HG02763 (cell line): ENCODE data around the gene EID2B.

ENCODE experiments used
- ATAC-seq: cut with Tn5 transposase; IDR thresholded peaks from one replicate; pipeline ENCODE4 v1.9.1; 2021; ENCODE audit warnings: mild to moderate bottlenecking, moderate library complexity; ENCODE audit not compliant: unreplicated experiment

The EID2B gene, protein sequence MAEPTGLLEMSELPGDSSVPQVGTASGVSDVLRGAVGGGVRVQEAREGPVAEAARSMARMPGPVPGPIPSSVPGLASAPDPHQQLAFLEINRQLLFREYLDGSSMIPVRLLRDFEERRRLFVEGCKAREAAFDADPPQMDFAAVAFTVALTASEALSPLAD

GRCh38 chr19:39532233-39533002, at the start of gene EID2B:
TSS of gene EID2B (minus strand) at chr19:39532852. CDS start at chr19:39532802, 50 bp downstream.
- peak; percentile 90 for ATAC-seq

DNA sequence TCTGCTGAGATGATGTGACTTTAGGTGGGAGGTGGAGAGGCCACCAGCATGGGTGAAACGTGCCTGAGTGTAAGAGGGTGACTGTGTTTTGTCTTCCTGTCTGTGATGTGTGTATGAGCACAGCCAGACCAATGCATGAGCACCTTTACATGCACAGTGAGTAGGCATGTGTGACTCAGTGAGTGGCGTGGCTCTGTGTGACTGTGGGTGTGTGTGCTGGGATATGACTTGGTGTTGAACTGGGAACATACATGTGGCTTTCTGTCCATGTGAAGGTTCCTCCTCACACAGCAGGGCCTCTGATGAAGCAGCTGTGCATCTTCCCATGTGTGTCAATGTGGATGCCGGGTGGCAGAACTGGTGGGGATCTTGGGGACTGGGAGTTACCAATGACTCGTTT, 49.8 kb upstream of the EID2B start:
- no peak for ATAC-seq

- no peak for ATAC-seq
Observed at GRCh38 chr19:39568604-39569003, 36.0 kb upstream of the EID2B start.

GRCh38 chr19:39566064-39566463, 33.4 kb upstream of the EID2B start:
- ATAC-seq = no peak

- ATAC-seq = no peak
Observed at GRCh38 chr19:39563408-39563807, 30.8 kb upstream of the EID2B start.

GRCh38 chr19:39558624-39559117, 26.0 kb upstream of the EID2B start:
- no peak for ATAC-seq

- no peak for ATAC-seq
Observed at GRCh38 chr19:39557811-39558623, 25.4 kb upstream of the EID2B start.

GRCh38 chr19:39555883-39556282, 23.2 kb upstream of the EID2B start:
- ATAC-seq = no peak

- ATAC-seq = no peak
Observed at GRCh38 chr19:39554701-39555311, 22.2 kb upstream of the EID2B start.

DNA sequence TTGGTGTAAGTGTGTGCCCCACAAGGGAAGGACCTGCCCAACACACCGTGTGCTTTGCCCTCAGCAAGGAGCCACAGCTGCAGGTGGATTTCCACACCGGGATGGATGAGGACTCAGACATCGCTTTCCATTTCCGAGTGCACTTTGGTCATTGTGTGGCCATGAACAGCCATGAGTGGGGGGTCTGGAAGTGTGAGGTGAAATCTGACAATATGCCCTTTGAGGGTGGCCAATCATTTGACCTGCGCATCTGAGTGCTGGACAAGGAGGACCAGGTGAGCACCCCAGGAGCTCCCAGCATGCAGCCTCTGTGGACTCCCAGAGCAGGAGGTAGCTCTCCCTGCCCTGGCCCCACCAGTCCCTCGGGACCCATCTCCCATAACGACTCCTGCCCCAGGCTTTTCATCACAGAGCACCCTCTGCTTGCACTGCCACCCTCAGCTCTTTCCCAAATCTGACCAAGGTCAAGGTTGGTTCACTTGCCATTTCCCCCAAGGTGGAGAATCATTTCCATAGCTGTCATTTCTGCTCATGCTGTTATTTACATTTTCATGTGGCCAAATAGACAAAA, 20.5 kb upstream of the EID2B start:
- ATAC-seq = no peak

- ATAC-seq = no peak
Observed at GRCh38 chr19:39550197-39550596, 17.5 kb upstream of the EID2B start.

DNA sequence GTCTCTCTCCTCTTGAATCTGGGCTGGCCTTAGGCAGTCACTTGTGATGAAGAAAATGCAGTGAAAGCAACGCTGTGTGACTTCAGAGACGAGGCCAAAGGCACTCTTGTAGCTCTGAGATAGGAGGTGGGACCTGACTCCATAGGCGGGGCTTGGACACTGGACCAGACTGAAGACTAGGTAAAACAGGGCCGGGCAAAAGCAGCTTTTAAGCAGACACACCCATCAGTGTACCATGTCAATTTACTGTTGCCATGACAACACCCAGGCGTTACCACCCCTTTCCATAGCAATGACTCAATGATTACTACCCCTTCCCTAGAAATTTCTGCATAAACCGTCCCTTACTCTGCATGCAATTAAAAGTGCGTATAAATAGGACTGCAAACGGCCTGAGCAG, 13.9 kb upstream of the EID2B start:
- no peak for ATAC-seq

DNA sequence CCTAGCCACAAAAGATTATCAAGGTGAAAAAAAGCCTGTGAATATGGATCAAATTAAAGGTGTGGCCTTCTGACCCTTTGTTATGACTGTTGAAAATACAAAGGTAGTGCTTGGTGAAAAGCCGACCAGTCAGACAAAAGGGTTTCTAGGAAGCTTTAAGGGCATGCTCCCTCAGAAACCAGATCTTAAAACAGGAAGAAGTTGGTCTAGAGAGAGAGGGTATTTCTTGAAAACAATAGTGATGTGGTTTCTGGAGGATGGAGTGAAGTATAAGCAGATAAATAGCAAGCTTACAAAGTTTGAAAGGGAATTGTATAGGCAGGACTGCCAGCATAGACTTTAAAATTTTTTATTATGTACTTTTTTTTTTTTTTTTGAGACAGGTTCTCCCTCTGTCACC, 12.3 kb upstream of the EID2B start:
- ATAC-seq = no peak

- no peak for ATAC-seq
Observed at GRCh38 chr19:39544226-39544903, 11.7 kb upstream of the EID2B start.

DNA sequence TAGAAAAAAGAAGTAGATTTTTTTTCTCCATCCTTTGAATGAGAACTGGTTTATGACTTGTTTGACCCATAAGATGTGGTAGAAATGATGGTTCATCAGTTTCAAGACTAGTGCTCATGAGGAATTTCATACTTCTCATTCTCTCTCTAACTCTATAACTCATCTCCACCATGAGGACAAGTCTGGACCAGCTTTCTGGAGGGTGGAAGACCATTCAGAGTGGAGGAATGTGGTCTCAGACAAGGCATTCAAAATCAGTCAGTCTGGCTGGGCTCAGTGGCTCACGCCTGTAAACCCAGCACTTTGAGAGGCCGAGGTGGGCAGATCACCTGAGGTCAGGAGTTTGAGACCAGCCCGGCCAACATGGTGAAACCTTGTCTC, 10.8 kb upstream of the EID2B start:
- ATAC-seq = no peak

DNA sequence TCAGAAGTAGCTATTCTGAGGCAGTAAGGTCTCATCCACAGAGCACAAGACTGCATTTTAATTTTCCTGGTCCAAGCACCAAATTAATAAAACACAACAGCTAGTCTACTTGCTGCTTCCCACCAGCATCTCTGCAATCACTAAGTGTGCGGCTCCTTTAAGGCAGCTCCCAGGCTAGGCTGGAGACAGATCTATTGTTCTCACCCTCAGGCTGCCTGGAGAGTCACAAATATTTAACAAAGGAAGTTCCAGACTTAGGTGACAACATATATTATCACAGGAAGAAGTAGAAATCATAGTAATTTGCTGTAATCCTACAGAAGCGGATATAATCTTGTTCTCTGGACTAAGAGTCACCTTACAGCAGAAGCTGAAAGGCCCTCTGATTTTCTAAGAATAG, 9.6 kb upstream of the EID2B start:
- no peak for ATAC-seq

- no peak for ATAC-seq
Observed at GRCh38 chr19:39540333-39540673, 7.7 kb upstream of the EID2B start.

DNA sequence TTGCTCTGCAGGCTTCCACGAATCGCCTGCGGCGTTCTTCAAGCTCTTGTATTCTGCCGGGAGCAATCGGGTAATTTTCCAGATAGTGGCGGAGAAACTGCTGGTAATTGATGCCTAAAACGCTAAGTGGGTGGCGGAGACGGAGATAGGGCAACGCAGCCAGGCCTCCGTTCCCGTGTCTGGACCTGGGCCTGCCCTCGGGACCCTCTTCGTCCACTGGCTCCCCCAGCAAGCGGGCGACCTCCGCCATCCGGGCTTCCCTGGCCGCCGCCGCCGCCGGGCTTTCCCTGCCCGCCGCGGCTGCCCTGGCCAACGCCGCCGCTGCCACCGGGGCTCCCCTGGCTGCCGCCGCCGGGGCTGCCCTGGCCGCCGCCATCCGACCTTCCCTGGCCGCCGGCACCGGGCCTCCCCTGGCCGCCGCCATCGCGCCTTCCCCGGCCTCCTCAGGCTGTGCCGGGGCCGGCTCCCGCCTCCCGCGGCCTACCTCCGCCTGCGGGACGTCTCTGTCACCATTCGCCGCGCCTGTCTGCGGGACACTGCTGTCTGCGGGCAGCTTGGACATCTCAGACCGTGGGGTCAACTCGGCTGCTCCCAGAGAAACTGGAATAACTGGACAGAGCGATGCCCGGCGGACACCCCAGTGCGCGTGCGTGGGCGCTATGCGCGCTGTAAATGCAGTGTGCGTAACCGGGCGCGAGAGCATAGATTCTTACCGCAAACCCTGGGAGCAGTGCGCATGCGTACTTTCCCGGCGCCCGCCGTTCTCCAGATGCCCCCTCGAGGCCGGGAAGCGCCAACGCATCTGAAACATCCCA, 7.1 kb upstream of the EID2B start, which contains the start of gene EID2:
EID2 (minus strand) TSS at position 644 of the 815 bp plus-strand sequence; CDS start at position 562, 82 bp downstream.
- peak; percentile 92 for ATAC-seq

DNA sequence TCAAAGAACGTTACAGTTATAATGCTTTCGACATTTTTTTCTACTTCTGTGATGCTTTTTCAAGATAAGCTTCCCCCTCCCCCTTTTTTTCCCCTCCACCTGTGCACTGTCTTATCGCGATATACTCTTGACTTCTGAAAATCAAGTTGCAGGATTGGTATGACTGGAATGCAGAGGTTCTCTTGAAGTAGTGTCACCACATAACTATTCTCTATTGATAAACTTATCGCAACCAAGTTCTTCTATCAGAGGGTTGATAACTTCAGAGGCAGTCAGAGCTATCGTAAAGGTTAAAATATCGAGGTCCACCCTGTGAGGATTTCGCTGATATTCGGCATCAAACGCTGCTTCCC, 6.5 kb upstream of the EID2B start:
- no peak for ATAC-seq

DNA sequence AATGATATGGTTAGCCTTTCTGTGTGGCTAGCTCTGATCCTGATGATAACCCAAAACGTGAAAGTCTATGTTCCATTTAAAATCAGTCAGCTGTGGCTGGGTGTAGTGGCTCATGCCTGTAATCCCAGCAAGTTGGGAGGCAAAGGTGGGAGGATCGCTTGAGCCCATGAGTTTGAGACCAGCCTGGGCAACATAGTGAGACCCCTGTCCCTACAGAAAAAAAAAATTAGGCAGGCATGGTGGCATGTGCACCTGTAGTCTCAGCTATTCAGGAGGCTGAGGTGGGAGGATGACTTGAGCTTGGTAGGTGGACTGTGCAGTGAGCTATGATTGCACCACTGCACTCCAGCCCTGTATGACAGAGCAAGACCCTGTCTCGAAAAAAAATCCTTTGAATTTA, 1.1 kb upstream of the EID2B start:
- ATAC-seq = no peak
